ENCODE measurements around the gene STIMATE. TPM values are rescaled to one million over a fixed set of nuclear protein-coding genes. Genes with fewer than 3 reads are reported as not detected.
A peak's percentile ranks its signal among the peaks of the same experiment; 100 is the strongest.

Gene STIMATE
- total RNA-seq, 8 experiments from 2014 or later = 7.2 to 27.0 (median 13.3) TPM

DNA sequence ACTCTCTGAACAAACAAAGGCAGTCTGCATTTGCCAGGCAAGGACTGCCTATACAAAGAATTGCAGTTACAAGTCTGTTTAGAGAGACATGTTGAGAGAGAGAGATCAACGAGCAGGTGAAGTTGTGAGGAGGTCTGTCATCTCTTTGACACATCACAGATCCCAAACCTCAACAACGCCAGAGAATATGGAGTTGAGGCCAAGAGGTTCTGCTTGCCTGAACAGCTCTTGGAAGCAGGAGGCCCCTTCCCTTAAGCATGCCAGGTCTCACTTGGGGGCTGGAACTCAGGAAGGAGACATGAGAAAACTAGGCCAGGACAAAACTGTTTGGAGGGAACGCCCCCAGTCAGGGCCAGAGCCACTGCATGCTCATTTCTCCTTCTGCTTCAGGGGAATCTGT lies 40.2 kb downstream of the STIMATE start:
- in situ Hi-C loops (cut with MboI; ENCODE audit: low pct_unique_long_range_greater_than_20kb in 2 of 9, low sequenced_read_pairs in 9 of 9, unreplicated experiment in 9 of 9) = loop anchor here in 1 of 9 experiments (25.0 kb wide), 1 partner anchor 230 kb away; no protein-coding TSS in a partner anchor
- Histone ChIP-seq H3K4me1 (replicated peaks in 1 of 2) (peaks cover 0 to 3% of the 10 kb centered on the region in 2 donors), H3K27ac (no peak overlapping the region), H3K4me3 (no peak overlapping the region)
- ATAC-seq (replicated peaks in 6 of 8) = no peak
- 42 to 94% (median 80%) methylated on average over 1 to 3 of the region's 3 CpGs; no CpG with 5 or more reads in 3 of the 10 experiments for WGBS, 10 experiments

DNA sequence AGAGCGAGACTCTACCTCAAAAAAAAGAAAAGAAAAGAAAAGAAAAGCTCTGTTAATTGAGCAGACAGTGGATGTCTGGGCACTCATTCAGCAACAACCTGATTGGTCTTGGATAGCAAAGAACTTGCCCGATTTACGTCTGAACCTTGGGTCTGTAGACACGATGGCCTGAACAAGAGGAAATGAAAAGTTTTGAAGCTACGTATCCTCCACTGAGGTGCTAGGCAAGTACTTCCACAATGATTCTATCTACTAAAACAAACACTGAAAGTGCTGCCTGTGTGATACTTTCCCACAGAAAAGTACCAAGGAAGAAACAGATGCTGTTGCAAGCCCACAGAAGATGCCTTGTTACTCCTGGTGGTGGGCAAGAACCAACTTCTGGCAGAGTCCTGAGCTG lies 40.7 kb downstream of the STIMATE start:
- in situ Hi-C loops (cut with MboI; ENCODE audit: low pct_unique_long_range_greater_than_20kb in 2 of 9, low sequenced_read_pairs in 9 of 9, unreplicated experiment in 9 of 9) = loop anchor here in 1 of 9 experiments (25.0 kb wide), 1 partner anchor 231 kb away; no protein-coding TSS in a partner anchor
- Histone ChIP-seq H3K27ac (no peak overlapping the region), H3K4me3 (no peak overlapping the region), H3K4me1 (replicated peaks in 1 of 2) (peaks cover 0 to 3% of the 10 kb centered on the region in 2 donors)
- ATAC-seq (replicated peaks in 6 of 8) = no peak
- 91 to 98% (median 95%) methylated on average over 3 to 5 of the region's 5 CpGs; no CpG with 5 or more reads in 5 of the 10 experiments for WGBS, 10 experiments

DNA sequence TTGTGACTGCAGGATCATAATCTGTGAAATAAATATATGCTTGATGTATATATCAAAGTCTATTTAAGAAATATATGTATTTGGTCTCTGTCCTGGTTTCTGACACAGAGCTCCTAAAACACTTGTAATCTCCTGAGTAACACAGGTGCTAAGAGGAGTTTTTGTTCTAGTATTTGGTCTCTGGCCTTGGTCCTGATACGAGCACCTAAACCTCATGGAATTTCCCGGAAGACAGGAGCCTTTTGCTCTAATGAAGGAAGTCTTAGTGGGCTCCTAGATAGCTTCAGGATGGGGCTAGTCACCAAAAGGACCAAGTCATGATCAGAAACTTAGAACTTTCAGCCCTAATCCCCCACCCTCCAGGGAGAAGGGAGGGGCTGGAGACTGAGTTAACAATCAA lies 43.3 kb downstream of the STIMATE start:
- Histone ChIP-seq H3K4me1 (replicated peaks in 1 of 2) (peaks cover 0 to 3% of the 10 kb centered on the region in 2 donors), H3K27ac (no peak overlapping the region), H3K4me3 (no peak overlapping the region)
- ATAC-seq (replicated peaks in 6 of 8) = no peak
- 60 to 100% (median 86%) methylated on average over 1 of the region's 2 CpGs; no CpG with 5 or more reads in 5 of the 10 experiments for WGBS, 10 experiments
- in situ Hi-C loops (cut with MboI; ENCODE audit: low pct_unique_long_range_greater_than_20kb in 2 of 9, low sequenced_read_pairs in 9 of 9, unreplicated experiment in 9 of 9) = loop anchor here in 1 of 9 experiments (25.0 kb wide), 1 partner anchor 233 kb away; no protein-coding TSS in a partner anchor

DNA sequence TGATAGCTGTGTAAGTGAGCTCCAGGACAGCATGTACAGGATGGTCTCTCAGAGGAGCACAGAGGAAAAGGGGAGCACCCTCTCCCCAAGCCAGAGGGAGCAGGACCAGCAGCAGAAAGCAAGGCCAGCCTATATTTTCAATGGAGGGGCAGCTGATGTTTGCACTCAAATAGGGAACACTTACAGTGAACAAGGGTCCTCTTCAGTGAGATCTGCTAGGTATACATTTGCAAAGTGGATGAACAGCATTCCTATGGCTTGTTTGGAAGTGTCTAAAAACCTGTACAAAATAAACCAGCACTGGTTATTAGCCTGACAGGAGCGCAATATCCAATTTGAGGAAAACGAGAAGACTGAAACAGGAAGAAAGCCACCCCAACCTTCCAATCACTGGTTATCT lies 44.9 kb downstream of the STIMATE start:
- in situ Hi-C loops (cut with MboI; ENCODE audit: low pct_unique_long_range_greater_than_20kb in 2 of 9, low sequenced_read_pairs in 9 of 9, unreplicated experiment in 9 of 9) = loop anchor here in 1 of 9 experiments (25.0 kb wide), 1 partner anchor 235 kb away; no protein-coding TSS in a partner anchor
- no peak overlapping the region for H3K4me3 ChIP-seq
- no peak overlapping the region for H3K27ac ChIP-seq
- ATAC-seq (replicated peaks in 6 of 8) = no peak
- 81 to 100% (median 92%) methylated on average over 1 to 2 of the region's 2 CpGs; no CpG with 5 or more reads in 5 of the 10 experiments for WGBS, 10 experiments
- peaks cover 0 to 3% of the 10 kb centered on the region in 2 donors for H3K4me1 ChIP-seq (replicated peaks in 1 of 2)

DNA sequence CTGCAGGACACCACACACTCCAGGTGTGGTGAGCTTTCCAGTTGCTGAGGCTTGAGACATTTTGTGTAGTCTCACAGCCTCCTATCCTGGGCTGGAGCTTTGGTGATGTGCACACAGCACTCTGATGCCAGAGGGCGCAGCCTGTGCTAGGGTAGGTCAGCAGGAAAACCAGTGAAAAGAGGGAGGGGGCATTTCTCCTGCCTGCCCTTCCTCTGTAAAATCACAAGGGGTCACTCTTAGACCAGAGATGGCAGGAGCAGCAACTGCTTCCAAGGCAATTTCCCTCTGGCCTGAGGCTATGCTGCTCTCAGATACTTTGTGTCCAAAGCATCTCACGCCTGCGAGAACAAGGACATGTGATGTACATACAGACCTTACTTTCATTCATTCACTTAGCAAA lies 46.0 kb downstream of the STIMATE start:
- WGBS, 10 experiments = 67 to 90% (median 80%) methylated on average over 1 to 2 of the region's 3 CpGs; no CpG with 5 or more reads in 7 of the 10 experiments
- Histone ChIP-seq H3K4me3 (no peak overlapping the region), H3K4me1 (replicated peaks in 1 of 2) (peaks cover 0 to 3% of the 10 kb centered on the region in 2 donors), H3K27ac (no peak overlapping the region)
- peak; percentile 26 to 98 (median 57) for ATAC-seq (replicated peaks in 6 of 8)
- in situ Hi-C loops (cut with MboI; ENCODE audit: low pct_unique_long_range_greater_than_20kb in 2 of 9, low sequenced_read_pairs in 9 of 9, unreplicated experiment in 9 of 9) = loop anchor here in 1 of 9 experiments (25.0 kb wide), 1 partner anchor 236 kb away; no protein-coding TSS in a partner anchor

DNA sequence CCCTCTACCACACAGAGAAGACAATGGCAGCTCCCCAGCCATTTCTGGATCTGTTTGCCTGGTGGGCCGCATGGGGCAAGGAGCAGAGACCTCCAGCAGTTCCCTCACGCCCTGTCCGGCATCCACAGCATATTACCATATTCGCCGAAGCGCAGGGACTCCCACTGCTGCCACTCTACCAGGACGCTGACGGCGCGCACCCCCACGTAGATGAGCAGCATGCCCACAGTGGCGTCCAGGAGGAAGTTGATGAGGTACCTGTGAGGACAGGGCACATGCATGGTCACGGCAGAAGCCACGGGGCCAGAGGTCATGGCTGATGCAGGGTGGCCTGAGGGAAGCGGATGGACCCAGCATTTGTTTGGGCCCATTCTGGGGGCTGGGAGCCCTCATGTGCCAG lies 47.7 kb downstream of the STIMATE start:
- Histone ChIP-seq H3K4me3 (no peak overlapping the region), H3K4me1 (replicated peaks in 1 of 2) (peaks cover 3 to 6% of the 10 kb centered on the region in 2 donors), H3K27ac (no peak overlapping the region)
- no peak for ATAC-seq (replicated peaks in 6 of 8)
- in situ Hi-C loops (cut with MboI; ENCODE audit: low pct_unique_long_range_greater_than_20kb in 2 of 9, low sequenced_read_pairs in 9 of 9, unreplicated experiment in 9 of 9) = loop anchor here in 1 of 9 experiments (25.0 kb wide), 1 partner anchor 238 kb away; no protein-coding TSS in a partner anchor
- 80 to 96% (median 92%) methylated on average over 1 to 9 of the region's 15 CpGs; no CpG with 5 or more reads in 6 of the 10 experiments for WGBS, 10 experiments

DNA sequence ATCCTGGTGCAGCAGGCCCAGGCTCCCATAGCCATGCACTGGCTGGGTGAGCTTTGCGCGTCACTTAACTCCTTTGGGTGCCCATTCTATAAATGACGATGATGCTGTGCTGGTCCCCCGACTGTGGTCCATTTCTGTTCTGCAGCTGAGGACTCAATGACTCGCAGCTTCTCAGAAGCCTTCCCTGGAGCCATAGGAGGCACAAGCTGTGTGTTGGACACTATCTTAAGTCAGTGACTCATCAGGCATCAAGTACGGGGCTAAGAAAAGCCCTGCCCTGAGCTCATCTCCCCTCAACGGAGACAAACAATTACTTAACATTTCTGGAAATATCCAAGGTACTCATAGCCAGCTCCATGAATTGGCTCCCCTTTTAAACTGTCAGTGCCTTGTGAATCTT lies 48.7 kb downstream of the STIMATE start:
- ATAC-seq (replicated peaks in 6 of 8) = peak in 4 of 8 experiments; percentile 65 to 82 (median 76)
- Histone ChIP-seq H3K4me1 (replicated peaks in 1 of 2) (peaks cover 3 to 15% of the 10 kb centered on the region in 2 donors), H3K27ac (no peak overlapping the region), H3K4me3 (no peak overlapping the region)
- in situ Hi-C loops (cut with MboI; ENCODE audit: low pct_unique_long_range_greater_than_20kb in 2 of 9, low sequenced_read_pairs in 9 of 9, unreplicated experiment in 9 of 9) = no loop called here
- 25 to 100% (median 80%) methylated on average over 1 to 3 of the region's 7 CpGs; no CpG with 5 or more reads in 2 of the 10 experiments for WGBS, 10 experiments

DNA sequence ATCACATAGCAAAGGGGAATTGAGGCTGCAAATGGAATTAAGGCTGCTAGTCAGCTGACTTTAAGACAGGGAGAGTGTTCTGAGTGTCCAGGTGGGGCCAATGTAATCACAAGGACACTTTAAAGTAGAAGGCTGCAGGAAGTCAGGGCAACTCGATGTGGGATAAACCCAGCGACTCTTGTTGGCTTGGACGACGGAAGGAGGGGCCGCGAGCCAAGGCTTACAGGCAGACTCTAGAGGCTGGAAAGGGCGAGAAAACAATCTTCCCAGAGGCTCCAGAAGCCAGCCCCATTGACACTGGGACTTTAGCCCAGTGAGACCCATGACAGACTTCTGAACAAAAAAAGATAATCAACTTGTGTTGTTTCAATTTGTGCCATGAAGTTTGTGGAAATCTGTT lies 49.6 kb downstream of the STIMATE start:
- H3K4me3 ChIP-seq = no peak overlapping the region
- ATAC-seq (replicated peaks in 6 of 8) = no peak
- H3K27ac ChIP-seq = no peak overlapping the region
- peaks cover under 1 to 24% of the 10 kb centered on the region in 2 donors for H3K4me1 ChIP-seq (replicated peaks in 1 of 2)
- in situ Hi-C loops (cut with MboI; ENCODE audit: low pct_unique_long_range_greater_than_20kb in 2 of 9, low sequenced_read_pairs in 9 of 9, unreplicated experiment in 9 of 9) = no loop called here
- WGBS, 10 experiments = 73 to 100% (median 93%) methylated on average over 3 to 5 of the region's 7 CpGs; no CpG with 5 or more reads in 4 of the 10 experiments

DNA sequence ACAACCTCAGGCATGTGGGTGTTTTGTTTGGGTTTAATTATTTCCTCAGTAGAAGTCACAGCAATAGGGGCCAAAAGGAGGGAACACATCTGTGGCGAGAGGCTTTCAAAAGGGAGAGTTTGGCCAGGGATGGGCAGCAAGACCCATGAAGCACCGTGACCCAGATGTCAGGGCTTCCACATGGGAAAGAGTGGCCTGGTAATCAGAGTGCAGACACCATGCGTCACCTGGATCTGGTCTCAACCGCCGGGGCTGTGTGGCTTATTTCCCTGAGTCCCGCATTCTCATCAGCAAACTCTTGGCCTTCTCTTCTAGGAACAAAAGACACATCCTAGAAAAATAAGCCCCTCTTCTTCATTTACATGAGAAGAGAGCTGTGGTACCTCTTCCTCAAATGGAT lies 50.1 kb downstream of the STIMATE start:
- no peak overlapping the region for H3K27ac ChIP-seq
- peaks cover 4 to 29% of the 10 kb centered on the region in 2 donors for H3K4me1 ChIP-seq (replicated peaks in 1 of 2)
- no peak for ATAC-seq (replicated peaks in 6 of 8)
- no peak overlapping the region for H3K4me3 ChIP-seq
- in situ Hi-C loops (cut with MboI; ENCODE audit: low pct_unique_long_range_greater_than_20kb in 2 of 9, low sequenced_read_pairs in 9 of 9, unreplicated experiment in 9 of 9) = no loop called here
- WGBS, 10 experiments = 88 to 100% (median 100%) methylated on average over 1 to 5 of the region's 6 CpGs; no CpG with 5 or more reads in 5 of the 10 experiments

DNA sequence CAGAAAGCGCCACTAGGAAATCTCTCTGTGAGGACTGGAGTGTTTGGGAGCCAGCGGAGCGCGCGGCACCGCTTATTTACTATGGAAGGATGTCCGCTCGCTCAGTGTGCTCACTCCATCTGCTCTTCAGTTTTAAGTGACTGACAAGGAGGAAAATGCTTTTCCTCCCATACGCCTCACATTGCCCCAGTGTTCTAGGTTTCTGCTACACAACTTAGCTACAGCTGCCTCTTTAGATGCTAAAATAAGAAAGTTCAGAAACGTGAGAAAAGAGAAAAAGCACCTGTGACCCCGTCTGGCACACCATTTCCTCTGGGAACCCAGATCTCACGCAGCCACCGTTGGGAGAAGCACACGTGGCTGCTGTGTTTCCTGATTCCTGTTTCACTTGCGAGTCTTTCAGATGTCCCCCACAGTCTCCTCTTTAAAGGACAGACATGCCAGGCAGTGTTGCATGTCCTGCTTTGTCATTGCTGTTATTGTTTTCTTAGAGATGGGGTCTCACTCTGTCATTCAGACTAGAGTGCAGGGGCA lies 50.8 kb downstream of the STIMATE start:
- H3K4me1 ChIP-seq (replicated peaks in 1 of 2) = peaks cover 4 to 31% of the 10 kb centered on the region in 2 donors
- peak in 2 of 8 experiments; percentile 32 to 36 for ATAC-seq (replicated peaks in 6 of 8)
- 63 to 100% (median 84%) methylated on average over 1 to 14 of the region's 15 CpGs; no CpG with 5 or more reads in 2 of the 10 experiments for WGBS, 10 experiments
- no peak overlapping the region for H3K4me3 ChIP-seq
- in situ Hi-C loops (cut with MboI; ENCODE audit: low pct_unique_long_range_greater_than_20kb in 2 of 9, low sequenced_read_pairs in 9 of 9, unreplicated experiment in 9 of 9) = no loop called here
- H3K27ac ChIP-seq = no peak overlapping the region

DNA sequence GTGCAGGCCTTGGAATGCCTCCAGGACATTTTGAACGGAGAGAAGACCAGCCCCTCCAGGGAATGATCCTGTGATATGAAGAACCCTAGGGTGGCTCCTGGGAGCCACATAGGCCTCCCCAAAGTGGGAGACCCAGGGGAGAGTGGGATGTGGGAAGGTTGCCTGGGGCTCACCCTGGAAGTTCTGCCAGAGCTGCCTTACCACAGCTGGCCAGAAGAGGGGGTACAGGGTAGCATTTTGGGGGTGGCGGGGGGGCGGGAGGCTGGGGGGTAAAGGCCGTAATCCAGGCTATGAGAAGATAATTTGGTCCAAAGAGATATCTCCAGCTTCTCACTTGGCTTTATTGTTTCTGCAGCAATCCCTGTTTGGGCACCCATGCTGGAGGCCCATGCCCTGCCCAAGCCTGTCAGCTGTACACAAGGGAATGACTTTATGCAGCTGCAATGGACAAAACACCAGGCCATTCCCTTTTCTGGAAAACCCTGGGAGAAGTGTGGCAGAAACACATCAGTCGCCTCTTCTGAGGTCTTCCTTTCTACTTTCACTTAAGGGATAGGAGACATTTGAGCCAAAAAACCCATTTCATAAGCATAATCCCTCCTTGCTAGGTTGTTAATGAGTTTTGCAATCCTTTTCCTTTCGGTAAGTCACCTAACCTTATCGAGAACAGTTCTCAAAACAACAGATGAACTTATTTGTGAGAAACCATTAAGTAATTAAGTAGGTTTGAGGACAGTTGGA lies 51.5 kb downstream of the STIMATE start:
- Histone ChIP-seq H3K4me3 (no peak overlapping the region), H3K4me1 (replicated peaks in 1 of 2) (peaks cover 4 to 31% of the 10 kb centered on the region in 2 donors), H3K27ac (no peak overlapping the region)
- peak in 3 of 8 experiments; percentile 24 to 53 (median 26) for ATAC-seq (replicated peaks in 6 of 8)
- in situ Hi-C loops (cut with MboI; ENCODE audit: low pct_unique_long_range_greater_than_20kb in 2 of 9, low sequenced_read_pairs in 9 of 9, unreplicated experiment in 9 of 9) = no loop called here
- WGBS, 10 experiments = 74 to 100% (median 90%) methylated on average over 1 to 3 of the region's 7 CpGs; no CpG with 5 or more reads in 4 of the 10 experiments

DNA sequence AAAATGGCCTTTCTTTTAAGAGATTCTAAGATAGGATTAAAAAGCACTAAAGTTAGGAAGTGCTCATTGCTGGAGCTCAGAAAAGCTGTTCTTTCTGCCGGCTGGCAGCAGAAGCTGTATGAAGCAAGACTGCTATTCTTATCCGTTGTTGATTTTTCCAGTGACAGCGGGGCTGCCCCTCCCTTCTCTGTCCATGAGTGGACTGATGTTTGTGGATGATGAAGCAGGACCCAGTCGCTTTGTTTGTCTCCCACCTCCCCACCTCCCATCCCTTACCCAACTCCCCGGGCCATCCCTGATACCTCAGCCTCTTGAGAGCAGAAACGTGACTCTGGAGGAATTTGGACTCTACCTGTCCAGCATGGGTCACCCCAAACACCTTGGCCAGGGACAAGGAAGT lies 52.2 kb downstream of the STIMATE start:
- in situ Hi-C loops (cut with MboI; ENCODE audit: low pct_unique_long_range_greater_than_20kb in 2 of 9, low sequenced_read_pairs in 9 of 9, unreplicated experiment in 9 of 9) = no loop called here
- Histone ChIP-seq H3K4me3 (no peak overlapping the region), H3K27ac (no peak overlapping the region), H3K4me1 (replicated peaks in 1 of 2) (peaks cover 4 to 31% of the 10 kb centered on the region in 2 donors)
- ATAC-seq (replicated peaks in 6 of 8) = peak in 7 of 8 experiments; percentile 28 to 69 (median 50)
- 33 to 54% (median 40%) methylated on average over 1 to 6 of the region's 6 CpGs; no CpG with 5 or more reads in 5 of the 10 experiments for WGBS, 10 experiments

Data from motor neuron (in vitro differentiated cells).